Measurements from ENCODE around the gene PPM1H. TPM values are rescaled to one million over a fixed set of nuclear protein-coding genes. Genes with fewer than 3 reads are reported as not detected.

PPM1H gene
- total RNA-seq, 1 experiment from 2014 or later, result 37.1 TPM

DNA sequence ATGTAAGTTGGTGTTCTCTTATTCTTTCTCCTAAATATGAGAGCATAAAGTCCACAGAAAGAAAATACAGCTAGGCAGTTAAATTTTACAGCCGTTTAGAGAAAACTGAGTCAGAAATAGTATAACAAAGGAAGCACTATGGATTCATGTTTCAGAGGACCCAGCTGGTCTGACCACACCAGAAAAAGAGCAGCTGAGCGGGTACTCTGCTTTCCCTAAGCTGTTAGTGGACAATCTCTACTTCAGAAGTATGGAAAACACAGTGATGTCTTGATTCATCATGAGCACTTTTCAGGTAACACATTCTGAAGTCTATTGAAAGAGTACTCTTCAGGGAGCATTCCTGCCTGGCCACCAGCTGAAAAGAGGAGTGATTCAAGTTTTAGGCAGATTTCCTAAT lies 12.4 kb downstream of the PPM1H start:
- Mint-ChIP-seq H3K9me3 (no peaks in the 10 kb centered on the region), H3K4me3 (no peak overlapping the region), H3K36me3 (no peaks in the 10 kb centered on the region), H3K27me3 (ENCODE audit: low read depth) (no peaks in the 10 kb centered on the region), H3K4me1 (peaks cover 42% of the 10 kb centered on the region), H3K27ac (no peak overlapping the region; the same call in 1 of the 2 replicates)
- ATAC-seq, result no peak
- no peak for DNase-seq (ENCODE audit: low spot score)
- ChIA-PET CTCF (interaction anchor here (1.3 to 1.7 kb wide), 3 partner anchors 11 to 487 kb away, joined by 3 to 6 read pairs (median 4); partner anchors contain the start of gene PPM1H), POLR2A (interaction anchor here (1.1 kb wide), 1 partner anchor 11 kb away, joined by 3 read pairs; no protein-coding TSS in a partner anchor)
- TF ChIP-seq, protein P1, sequence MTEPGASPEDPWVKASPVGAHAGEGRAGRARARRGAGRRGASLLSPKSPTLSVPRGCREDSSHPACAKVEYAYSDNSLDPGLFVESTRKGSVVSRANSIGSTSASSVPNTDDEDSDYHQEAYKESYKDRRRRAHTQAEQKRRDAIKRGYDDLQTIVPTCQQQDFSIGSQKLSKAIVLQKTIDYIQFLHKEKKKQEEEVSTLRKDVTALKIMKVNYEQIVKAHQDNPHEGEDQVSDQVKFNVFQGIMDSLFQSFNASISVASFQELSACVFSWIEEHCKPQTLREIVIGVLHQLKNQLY (CRISPR knock-in tag; IDR thresholded peaks at IDR 0.05), result no peak
- TF ChIP-seq ZNF232 (CRISPR knock-in tag; IDR thresholded peaks at IDR 0.05) (no peak), ZNF138 (CRISPR knock-in tag; conservative IDR thresholded peaks at IDR 0.05) (no peak), ZNF671 (CRISPR knock-in tag; IDR thresholded peaks at IDR 0.05) (no peak), MXD4 (CRISPR knock-in tag; IDR thresholded peaks at IDR 0.05; ENCODE audit: borderline replicate concordance) (no peak), SMAD4 (CRISPR knock-in tag; IDR thresholded peaks at IDR 0.05) (no peak), OVOL2 (CRISPR knock-in tag; IDR thresholded peaks at IDR 0.05; ENCODE audit: borderline replicate concordance) (no peak), SP1 (CRISPR knock-in tag; conservative IDR thresholded peaks at IDR 0.05) (no peak), HMGA2 (CRISPR knock-in tag; IDR thresholded peaks at IDR 0.05) (no peak), CBFB (CRISPR knock-in tag; IDR thresholded peaks at IDR 0.05; ENCODE audit: low read depth) (no peak), KAT7 (CRISPR knock-in tag; IDR thresholded peaks at IDR 0.05; ENCODE audit: borderline replicate concordance) (no peak)
- TF ChIP-seq, protein P2, sequence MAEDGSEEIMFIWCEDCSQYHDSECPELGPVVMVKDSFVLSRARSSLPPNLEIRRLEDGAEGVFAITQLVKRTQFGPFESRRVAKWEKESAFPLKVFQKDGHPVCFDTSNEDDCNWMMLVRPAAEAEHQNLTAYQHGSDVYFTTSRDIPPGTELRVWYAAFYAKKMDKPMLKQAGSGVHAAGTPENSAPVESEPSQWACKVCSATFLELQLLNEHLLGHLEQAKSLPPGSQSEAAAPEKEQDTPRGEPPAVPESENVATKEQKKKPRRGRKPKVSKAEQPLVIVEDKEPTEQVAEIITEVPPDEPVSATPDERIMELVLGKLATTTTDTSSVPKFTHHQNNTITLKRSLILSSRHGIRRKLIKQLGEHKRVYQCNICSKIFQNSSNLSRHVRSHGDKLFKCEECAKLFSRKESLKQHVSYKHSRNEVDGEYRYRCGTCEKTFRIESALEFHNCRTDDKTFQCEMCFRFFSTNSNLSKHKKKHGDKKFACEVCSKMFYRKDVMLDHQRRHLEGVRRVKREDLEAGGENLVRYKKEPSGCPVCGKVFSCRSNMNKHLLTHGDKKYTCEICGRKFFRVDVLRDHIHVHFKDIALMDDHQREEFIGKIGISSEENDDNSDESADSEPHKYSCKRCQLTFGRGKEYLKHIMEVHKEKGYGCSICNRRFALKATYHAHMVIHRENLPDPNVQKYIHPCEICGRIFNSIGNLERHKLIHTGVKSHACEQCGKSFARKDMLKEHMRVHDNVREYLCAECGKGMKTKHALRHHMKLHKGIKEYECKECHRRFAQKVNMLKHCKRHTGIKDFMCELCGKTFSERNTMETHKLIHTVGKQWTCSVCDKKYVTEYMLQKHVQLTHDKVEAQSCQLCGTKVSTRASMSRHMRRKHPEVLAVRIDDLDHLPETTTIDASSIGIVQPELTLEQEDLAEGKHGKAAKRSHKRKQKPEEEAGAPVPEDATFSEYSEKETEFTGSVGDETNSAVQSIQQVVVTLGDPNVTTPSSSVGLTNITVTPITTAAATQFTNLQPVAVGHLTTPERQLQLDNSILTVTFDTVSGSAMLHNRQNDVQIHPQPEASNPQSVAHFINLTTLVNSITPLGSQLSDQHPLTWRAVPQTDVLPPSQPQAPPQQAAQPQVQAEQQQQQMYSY (CRISPR knock-in tag; IDR thresholded peaks at IDR 0.05), result no peak

DNA sequence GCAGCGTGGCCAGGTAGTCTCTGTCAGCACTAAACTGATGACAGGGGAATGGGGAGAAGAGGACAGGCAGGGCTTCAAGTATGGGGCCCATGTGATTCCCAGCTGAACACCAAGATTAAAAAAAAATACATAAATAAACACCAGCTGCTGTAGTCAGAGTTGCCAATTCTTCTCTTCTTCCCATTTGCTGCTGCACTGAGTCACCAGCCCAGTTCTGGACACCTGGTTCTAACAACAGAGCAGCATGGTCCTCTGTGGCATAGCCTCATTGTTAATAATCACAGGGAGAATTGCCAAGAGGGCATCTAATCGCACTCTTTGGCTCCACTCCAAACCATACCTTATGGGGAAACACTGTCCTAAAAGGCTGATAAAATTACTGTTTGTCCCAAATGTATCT lies 15.1 kb downstream of the PPM1H start:
- Mint-ChIP-seq H3K36me3 (no peaks in the 10 kb centered on the region), H3K27me3 (ENCODE audit: low read depth) (no peaks in the 10 kb centered on the region), H3K9me3 (no peaks in the 10 kb centered on the region), H3K4me1 (peaks cover 69% of the 10 kb centered on the region), H3K27ac (no peak overlapping the region), H3K4me3 (no peak overlapping the region)
- ATAC-seq (no peak), DNase-seq (ENCODE audit: low spot score) (no peak)
- no peak for TF ChIP-seq FOXJ3 (CRISPR knock-in tag; IDR thresholded peaks at IDR 0.05; ENCODE audit: borderline replicate concordance)
- TF ChIP-seq, protein P3, sequence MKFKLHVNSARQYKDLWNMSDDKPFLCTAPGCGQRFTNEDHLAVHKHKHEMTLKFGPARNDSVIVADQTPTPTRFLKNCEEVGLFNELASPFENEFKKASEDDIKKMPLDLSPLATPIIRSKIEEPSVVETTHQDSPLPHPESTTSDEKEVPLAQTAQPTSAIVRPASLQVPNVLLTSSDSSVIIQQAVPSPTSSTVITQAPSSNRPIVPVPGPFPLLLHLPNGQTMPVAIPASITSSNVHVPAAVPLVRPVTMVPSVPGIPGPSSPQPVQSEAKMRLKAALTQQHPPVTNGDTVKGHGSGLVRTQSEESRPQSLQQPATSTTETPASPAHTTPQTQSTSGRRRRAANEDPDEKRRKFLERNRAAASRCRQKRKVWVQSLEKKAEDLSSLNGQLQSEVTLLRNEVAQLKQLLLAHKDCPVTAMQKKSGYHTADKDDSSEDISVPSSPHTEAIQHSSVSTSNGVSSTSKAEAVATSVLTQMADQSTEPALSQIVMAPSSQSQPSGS (CRISPR knock-in tag; IDR thresholded peaks at IDR 0.05; ENCODE audit: borderline replicate concordance, low read depth), result no peak
- TF ChIP-seq ZNF416 (CRISPR knock-in tag; IDR thresholded peaks at IDR 0.05), result no peak
- TF ChIP-seq MYBL2 (CRISPR knock-in tag; IDR thresholded peaks at IDR 0.05), result no peak
- no peak for TF ChIP-seq PRRX2 (CRISPR knock-in tag; IDR thresholded peaks at IDR 0.05)
- TF ChIP-seq, protein P4, sequence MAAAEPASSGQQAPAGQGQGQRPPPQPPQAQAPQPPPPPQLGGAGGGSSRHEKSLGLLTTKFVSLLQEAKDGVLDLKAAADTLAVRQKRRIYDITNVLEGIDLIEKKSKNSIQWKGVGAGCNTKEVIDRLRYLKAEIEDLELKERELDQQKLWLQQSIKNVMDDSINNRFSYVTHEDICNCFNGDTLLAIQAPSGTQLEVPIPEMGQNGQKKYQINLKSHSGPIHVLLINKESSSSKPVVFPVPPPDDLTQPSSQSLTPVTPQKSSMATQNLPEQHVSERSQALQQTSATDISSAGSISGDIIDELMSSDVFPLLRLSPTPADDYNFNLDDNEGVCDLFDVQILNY (CRISPR knock-in tag; IDR thresholded peaks at IDR 0.05), result no peak
- no peak for TF ChIP-seq TCF7 (CRISPR knock-in tag; IDR thresholded peaks at IDR 0.05; ENCODE audit: low read depth)
- no peak for TF ChIP-seq GRHL2 (CRISPR knock-in tag; IDR thresholded peaks at IDR 0.05; ENCODE audit: insufficient replicate concordance, severe bottlenecking)
- no peak for TF ChIP-seq TEAD4 (CRISPR knock-in tag; IDR thresholded peaks at IDR 0.05)
- no peak for TF ChIP-seq CREM (CRISPR knock-in tag; IDR thresholded peaks at IDR 0.05)
- TF ChIP-seq NR1H2 (CRISPR knock-in tag; IDR thresholded peaks at IDR 0.05), result no peak
- TF ChIP-seq, protein P5, sequence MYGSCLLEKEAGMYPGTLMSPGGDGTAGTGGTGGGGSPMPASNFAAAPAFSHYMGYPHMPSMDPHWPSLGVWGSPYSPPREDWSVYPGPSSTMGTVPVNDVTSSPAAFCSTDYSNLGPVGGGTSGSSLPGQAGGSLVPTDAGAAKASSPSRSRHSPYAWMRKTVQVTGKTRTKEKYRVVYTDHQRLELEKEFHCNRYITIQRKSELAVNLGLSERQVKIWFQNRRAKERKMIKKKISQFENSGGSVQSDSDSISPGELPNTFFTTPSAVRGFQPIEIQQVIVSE (CRISPR knock-in tag; IDR thresholded peaks at IDR 0.05; ENCODE audit: borderline replicate concordance), result no peak
- TF ChIP-seq, protein P6, sequence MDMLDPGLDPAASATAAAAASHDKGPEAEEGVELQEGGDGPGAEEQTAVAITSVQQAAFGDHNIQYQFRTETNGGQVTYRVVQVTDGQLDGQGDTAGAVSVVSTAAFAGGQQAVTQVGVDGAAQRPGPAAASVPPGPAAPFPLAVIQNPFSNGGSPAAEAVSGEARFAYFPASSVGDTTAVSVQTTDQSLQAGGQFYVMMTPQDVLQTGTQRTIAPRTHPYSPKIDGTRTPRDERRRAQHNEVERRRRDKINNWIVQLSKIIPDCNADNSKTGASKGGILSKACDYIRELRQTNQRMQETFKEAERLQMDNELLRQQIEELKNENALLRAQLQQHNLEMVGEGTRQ (CRISPR knock-in tag; IDR thresholded peaks at IDR 0.05), result no peak
- no peak for TF ChIP-seq NR3C1 (CRISPR knock-in tag; conservative IDR thresholded peaks at IDR 0.05; ENCODE audit: low read depth)
- no peak for TF ChIP-seq HMGA2 (CRISPR knock-in tag; IDR thresholded peaks at IDR 0.05)
- TF ChIP-seq ZNF263 (CRISPR knock-in tag; IDR thresholded peaks at IDR 0.05; ENCODE audit: low read depth), result no peak
- no peak for TF ChIP-seq JAZF1 (CRISPR knock-in tag; IDR thresholded peaks at IDR 0.05)
- ChIA-PET CTCF (interaction anchor here (0.6 to 1.4 kb wide), 5 partner anchors 10 to 149 kb away, joined by 3 to 5 read pairs (median 3); partner anchors contain the start of gene PPM1H), POLR2A (no interaction called here)

Measured in WTC11 (cell line).